Measurements from ENCODE around the gene COL8A2.
"Not testable (repeated sequence)": the region's sequence is repeated elsewhere in the genome, so short reads cannot be mapped to it uniquely, and the experiment has no call there.

Gene COL8A2

GRCh38 chr1:36125129-36125991 lies at the start of gene COL8A2:
COL8A2 (minus strand) TSS chr1:36125222; CDS start chr1:36100242, 24,980 bp downstream.
- DNase-seq: no peak

GRCh38 chr1:36174713-36175112 lies 49.7 kb upstream of the COL8A2 start:
- no peak for DNase-seq

GRCh38 chr1:36172983-36173382 lies 48.0 kb upstream of the COL8A2 start:
- no peak for DNase-seq

- DNase-seq: no peak
Observed at GRCh38 chr1:36172017-36172747, 47.2 kb upstream of the COL8A2 start.

- no peak for DNase-seq
Observed at GRCh38 chr1:36170643-36171412, 45.8 kb upstream of the COL8A2 start.

GRCh38 chr1:36168514-36168913 lies 43.5 kb upstream of the COL8A2 start:
- DNase-seq: no peak

DNA sequence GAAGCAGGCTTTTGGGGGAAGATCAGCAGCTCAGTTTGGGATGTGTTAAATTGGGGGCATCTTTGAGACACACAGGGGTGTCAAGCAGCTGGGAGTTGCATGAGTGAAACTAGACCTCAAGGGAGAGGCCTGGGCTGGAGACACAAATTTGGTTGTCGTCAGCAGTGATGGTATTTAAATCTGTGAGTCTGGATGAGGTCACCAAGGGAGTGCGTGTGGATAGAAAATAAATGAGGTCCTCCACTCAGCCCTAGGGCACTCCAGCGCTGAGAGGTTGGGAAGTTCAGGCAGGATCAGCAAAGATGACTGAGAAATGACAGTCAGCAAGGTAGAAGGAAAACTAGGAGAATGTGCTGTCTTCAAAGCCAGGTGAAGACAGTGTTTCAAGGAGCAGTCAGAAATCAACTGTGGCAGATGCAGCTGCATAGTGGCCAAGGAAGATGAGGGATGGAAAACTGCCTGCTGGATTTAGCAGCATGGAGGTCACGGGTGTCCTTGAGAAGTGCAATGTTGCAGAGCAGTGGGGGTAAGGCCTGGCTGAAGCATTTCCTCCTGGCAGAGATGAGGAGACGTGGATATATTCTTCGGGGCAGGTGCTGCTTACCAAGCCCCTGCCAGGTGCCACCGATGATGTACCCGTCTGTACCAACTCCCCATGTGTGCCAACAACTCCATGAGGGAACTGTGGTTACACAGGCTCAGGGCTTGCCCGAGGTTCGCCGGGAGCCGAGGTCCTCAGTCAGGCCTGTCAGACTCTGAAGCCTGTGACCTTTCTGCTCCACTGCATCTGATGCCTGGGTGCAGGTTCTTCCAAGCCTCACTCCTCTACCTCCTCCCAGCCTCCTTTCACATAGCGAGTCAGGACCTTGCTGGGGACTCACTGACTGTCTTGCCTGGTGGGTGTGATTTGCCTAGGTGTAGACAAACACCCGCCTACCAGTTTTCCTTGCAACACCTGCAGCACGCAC lies 42.2 kb upstream of the COL8A2 start:
- DNase-seq: no peak

DNA sequence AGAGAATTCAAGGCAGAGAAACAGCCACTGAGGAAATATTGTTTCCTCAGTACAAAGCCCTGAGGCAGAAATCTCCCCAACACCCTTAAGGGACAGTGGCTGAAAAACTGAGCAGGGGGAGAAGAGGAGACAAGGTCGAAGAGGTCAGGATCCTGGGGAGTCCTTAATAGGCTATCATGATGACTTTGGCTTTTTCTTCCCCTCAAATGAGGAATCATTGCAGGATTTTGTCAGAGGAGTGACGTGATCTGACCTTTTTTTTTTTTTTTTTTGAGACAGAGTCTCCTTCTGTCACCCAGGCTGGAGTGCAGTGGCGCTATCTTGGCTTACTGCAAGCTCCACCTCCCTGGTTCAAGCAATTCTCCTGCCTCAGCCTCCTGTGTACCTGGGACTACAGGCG lies 41.1 kb upstream of the COL8A2 start:
- DNase-seq: no peak

DNA sequence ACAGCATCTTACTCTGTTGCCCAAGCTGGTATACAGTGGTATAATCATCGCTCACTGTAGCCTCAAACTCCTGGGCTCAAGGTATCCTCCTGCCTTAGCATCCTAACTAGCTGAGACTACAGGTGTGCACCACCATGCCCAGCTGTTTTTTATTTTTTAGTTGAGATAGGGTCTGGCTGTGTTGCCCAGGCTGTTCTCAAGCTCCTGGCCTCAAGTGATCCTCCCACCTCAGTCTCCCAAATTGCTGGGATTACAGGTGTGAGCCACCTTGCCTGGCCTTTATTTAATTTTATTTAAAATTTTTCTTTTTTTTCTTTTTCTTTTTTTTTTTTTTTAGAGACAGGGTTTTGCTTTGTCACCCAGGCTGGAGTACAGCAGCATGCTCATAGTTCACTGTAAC lies 40.1 kb upstream of the COL8A2 start:
- no peak for DNase-seq

DNA sequence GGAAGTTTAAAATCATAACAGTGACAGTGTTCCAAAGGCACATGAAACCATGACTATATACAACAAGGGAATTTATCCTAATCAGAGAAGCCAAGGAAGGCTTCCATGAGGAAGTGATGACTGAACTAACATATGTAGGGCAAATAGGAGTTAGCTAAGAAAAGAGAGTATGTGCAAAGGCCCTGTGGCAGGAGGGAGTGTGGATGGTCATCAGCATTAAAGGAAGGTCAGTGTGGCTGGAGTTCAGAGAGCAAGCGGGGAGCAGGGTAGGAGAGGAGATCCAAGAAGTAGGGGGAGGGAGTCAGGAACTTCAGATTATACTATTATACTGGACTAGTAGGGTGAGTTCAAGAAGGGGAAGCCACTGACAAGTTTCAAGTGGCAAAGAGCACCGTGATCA lies 39.3 kb upstream of the COL8A2 start:
- no peak for DNase-seq

- no peak for DNase-seq
Observed at GRCh38 chr1:36163426-36163825, 38.4 kb upstream of the COL8A2 start.

DNA sequence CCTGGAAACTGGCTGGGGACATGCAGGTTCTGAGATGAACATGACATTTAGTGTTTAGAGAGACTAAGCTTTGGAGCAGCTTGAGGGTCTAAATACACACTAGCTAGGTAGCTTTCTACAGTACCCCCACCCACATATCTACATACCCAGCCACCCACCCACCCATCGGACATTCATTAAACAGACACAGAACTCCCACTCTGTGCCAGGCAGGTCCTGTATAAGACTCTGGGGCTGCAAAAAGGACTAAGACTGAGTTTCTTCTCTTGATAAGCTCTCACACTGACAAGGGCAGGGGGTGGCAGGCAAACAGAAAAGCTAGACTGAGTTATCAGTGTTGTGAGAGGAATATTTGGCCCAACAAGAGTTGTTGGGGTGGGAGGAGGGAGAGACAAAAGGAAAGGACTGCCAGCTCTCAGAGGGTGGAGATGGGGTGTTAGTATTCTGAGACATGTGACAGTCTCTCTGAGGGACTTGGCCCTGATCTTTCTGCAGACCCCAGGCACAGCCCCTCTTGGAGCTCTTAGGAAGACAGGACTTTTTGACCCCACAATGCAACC lies 37.7 kb upstream of the COL8A2 start:
- DNase-seq: no peak

GRCh38 chr1:36161641-36162531 lies 36.9 kb upstream of the COL8A2 start:
- no peak for DNase-seq

GRCh38 chr1:36160949-36161485 lies 36.0 kb upstream of the COL8A2 start:
- no peak for DNase-seq

GRCh38 chr1:36160388-36160948 lies 35.4 kb upstream of the COL8A2 start:
- no peak for DNase-seq

GRCh38 chr1:36159614-36160387 lies 34.8 kb upstream of the COL8A2 start:
- no peak for DNase-seq

- DNase-seq: not testable (repeated sequence)
Observed at GRCh38 chr1:36158827-36159252, 33.8 kb upstream of the COL8A2 start.

- no peak for DNase-seq
Observed at GRCh38 chr1:36157973-36158826, 33.2 kb upstream of the COL8A2 start.

Measured in NCI-H1048 (cell line).